Measurements from ENCODE around the gene NUDT21. TPM values are rescaled to one million over a fixed set of nuclear protein-coding genes. Genes with fewer than 3 reads are reported as not detected.

NUDT21 gene
- total RNA-seq, 1 donor from 2014 or later = 105 TPM

GRCh38 chr16:56420613-56421012 lies 30.5 kb downstream of the NUDT21 start:
- Mint-ChIP-seq H3K27me3 (ENCODE audit: unreplicated experiment) (no peaks in the 10 kb centered on the region), H3K4me1 (ENCODE audit: unreplicated experiment) (peaks cover 57% of the 10 kb centered on the region), H3K9me3 (ENCODE audit: unreplicated experiment) (no peaks in the 10 kb centered on the region), H3K4me3 (ENCODE audit: unreplicated experiment) (no peak overlapping the region), H3K36me3 (ENCODE audit: unreplicated experiment) (no peaks in the 10 kb centered on the region), H3K27ac (ENCODE audit: unreplicated experiment) (no peak overlapping the region)
- no peak for DNase-seq (ENCODE audit: extremely low spot score, unreplicated experiment)
- TF ChIP-seq CTCF (IDR thresholded peaks at IDR 0.05) = no peak

GRCh38 chr16:56419740-56420548 lies 31.2 kb downstream of the NUDT21 start:
- H3K27me3 Mint-ChIP-seq (ENCODE audit: unreplicated experiment) = no peaks in the 10 kb centered on the region
- H3K27ac Mint-ChIP-seq (ENCODE audit: unreplicated experiment) = no peak overlapping the region
- H3K36me3 Mint-ChIP-seq (ENCODE audit: unreplicated experiment) = no peaks in the 10 kb centered on the region
- H3K9me3 Mint-ChIP-seq (ENCODE audit: unreplicated experiment) = no peaks in the 10 kb centered on the region
- DNase-seq (ENCODE audit: extremely low spot score, unreplicated experiment) = no peak
- H3K4me3 Mint-ChIP-seq (ENCODE audit: unreplicated experiment) = no peak overlapping the region
- H3K4me1 Mint-ChIP-seq (ENCODE audit: unreplicated experiment) = peaks cover 63% of the 10 kb centered on the region
- TF ChIP-seq CTCF (IDR thresholded peaks at IDR 0.05) = no peak

- no peak for TF ChIP-seq CTCF (IDR thresholded peaks at IDR 0.05)
- peaks cover 15% of the 10 kb centered on the region for H3K36me3 Mint-ChIP-seq (ENCODE audit: unreplicated experiment)
- H3K9me3 Mint-ChIP-seq (ENCODE audit: unreplicated experiment) = no peaks in the 10 kb centered on the region
- no peak overlapping the region for H3K27ac Mint-ChIP-seq (ENCODE audit: unreplicated experiment)
- DNase-seq (ENCODE audit: extremely low spot score, unreplicated experiment) = no peak
- H3K4me3 Mint-ChIP-seq (ENCODE audit: unreplicated experiment) = no peak overlapping the region
- H3K27me3 Mint-ChIP-seq (ENCODE audit: unreplicated experiment) = no peaks in the 10 kb centered on the region
- peaks cover 45% of the 10 kb centered on the region for H3K4me1 Mint-ChIP-seq (ENCODE audit: unreplicated experiment)
These were observed 34.0 kb downstream of the NUDT21 start for GRCh38 chr16:56417138-56417537.

GRCh38 chr16:56415875-56416274 lies 35.3 kb downstream of the NUDT21 start:
- no peaks in the 10 kb centered on the region for H3K27me3 Mint-ChIP-seq (ENCODE audit: unreplicated experiment)
- no peak for DNase-seq (ENCODE audit: extremely low spot score, unreplicated experiment)
- H3K4me1 Mint-ChIP-seq (ENCODE audit: unreplicated experiment) = peaks cover 36% of the 10 kb centered on the region
- H3K4me3 Mint-ChIP-seq (ENCODE audit: unreplicated experiment) = no peak overlapping the region
- no peak overlapping the region for H3K27ac Mint-ChIP-seq (ENCODE audit: unreplicated experiment)
- H3K9me3 Mint-ChIP-seq (ENCODE audit: unreplicated experiment) = no peaks in the 10 kb centered on the region
- no peak for TF ChIP-seq CTCF (IDR thresholded peaks at IDR 0.05)
- peaks cover 23% of the 10 kb centered on the region for H3K36me3 Mint-ChIP-seq (ENCODE audit: unreplicated experiment)

GRCh38 chr16:56414366-56414765 lies 36.8 kb downstream of the NUDT21 start:
- no peak for DNase-seq (ENCODE audit: extremely low spot score, unreplicated experiment)
- Mint-ChIP-seq H3K27me3 (ENCODE audit: unreplicated experiment) (no peaks in the 10 kb centered on the region), H3K9me3 (ENCODE audit: unreplicated experiment) (no peaks in the 10 kb centered on the region), H3K4me1 (ENCODE audit: unreplicated experiment) (peaks cover 23% of the 10 kb centered on the region), H3K36me3 (ENCODE audit: unreplicated experiment) (peaks cover 29% of the 10 kb centered on the region), H3K4me3 (ENCODE audit: unreplicated experiment) (no peak overlapping the region), H3K27ac (ENCODE audit: unreplicated experiment) (no peak overlapping the region)
- TF ChIP-seq CTCF (IDR thresholded peaks at IDR 0.05) = no peak

Data from osteocyte (in vitro differentiated cells).